IMR-90 (cell line): ENCODE data around the gene WARS2. TPM values are rescaled to one million over a fixed set of nuclear protein-coding genes. Genes with fewer than 3 reads are reported as not detected.
A peak's percentile ranks its signal among the peaks of the same experiment; 100 is the strongest.

Experiments used
- ATAC-seq: fragments of 200-7000 bp; cut with Tn5 transposase; 2 replicates; pipeline ENCODE4 v1.9.1; 2020; ENCODE audit warnings: low read depth, mild to moderate bottlenecking, moderate library complexity
- BruUV-seq: library from RNA; stranded (reverse); fragments of 400-500 nt; replicated peaks from 2 replicates; lab custom pipeline; 2021; lab: Mats Ljungman, UMichigan
- CTCF ChIA-PET: fragments of 300-600 bp; formaldehyde crosslinking; extraction: SDS; loops from one replicate; lab custom pipeline; 2021; ENCODE audit warnings: antibody characterized with exemption; lab: Yijun Ruan, JAX
- POLR2A ChIA-PET: fragments of 300-600 bp; sonication (Branson Sonifier 250); formaldehyde crosslinking; loops from one replicate; lab custom pipeline; 2022; ENCODE audit warnings: antibody characterized with exemption; ENCODE audit not compliant: unreplicated experiment; lab: Charles Lee
- DNase-seq: peaks from one replicate; pipeline ENCODE4 v3.0.0; 2013
- H2AFZ ChIP-seq: replicated peaks from 2 replicates; pipeline ENCODE3; 2013; ENCODE audit warnings: low read length, mild to moderate bottlenecking; ENCODE audit not compliant: poor library complexity
- H2AK5ac ChIP-seq: 2 replicates; pipeline ENCODE4 v1.6.1; 2013; ENCODE audit warnings: low read depth, low read length, inconsistent platforms
- H2AK9ac ChIP-seq: replicated peaks from 2 replicates; pipeline ENCODE3; 2013; ENCODE audit warnings: mild to moderate bottlenecking, low read depth, low read length, moderate library complexity; ENCODE audit not compliant: poor library complexity
- H2BK120ac ChIP-seq: 2 replicates; pipeline ENCODE4 v1.6.1; 2013; ENCODE audit warnings: low read depth, low read length, inconsistent platforms
- H2BK15ac ChIP-seq: 3 replicates; pipeline ENCODE4 v1.6.1; 2013; ENCODE audit warnings: low read depth, low read length, inconsistent platforms
- H2BK20ac ChIP-seq: 2 replicates; pipeline ENCODE4 v1.6.1; 2013; ENCODE audit warnings: low read depth, mild to moderate bottlenecking, inconsistent platforms, low read length, moderate library complexity
- H2BK5ac ChIP-seq: 2 replicates; pipeline ENCODE4 v1.6.1; 2013; ENCODE audit warnings: mild to moderate bottlenecking, low read depth, low read length, inconsistent platforms; ENCODE audit not compliant: poor library complexity, severe bottlenecking
- H3K14ac ChIP-seq: replicated peaks from 2 replicates; pipeline ENCODE4 v1.6.1; 2013; ENCODE audit warnings: low read depth, low read length, inconsistent platforms
- H3K18ac ChIP-seq: 2 replicates; pipeline ENCODE4 v1.6.1; 2013; ENCODE audit warnings: low read depth, low read length, control low read depth
- H3K23ac ChIP-seq: 2 replicates; pipeline ENCODE4 v1.6.1; 2013; ENCODE audit warnings: low read depth, low read length, inconsistent platforms
- H3K27ac ChIP-seq: 2 replicates; pipeline ENCODE4 v1.5.1; 2013; ENCODE audit warnings: mild to moderate bottlenecking, control low read depth, low read length; ENCODE audit not compliant: insufficient read depth
- H3K27me3 ChIP-seq: 2 replicates; pipeline ENCODE4 v1.6.1; 2013; ENCODE audit warnings: low read length; ENCODE audit not compliant: control insufficient read depth, insufficient read depth
- H3K36me3 ChIP-seq: 2 replicates; pipeline ENCODE4 v1.6.1; 2013; ENCODE audit warnings: low read length, mixed read lengths; ENCODE audit not compliant: control insufficient read depth, insufficient read depth
- H3K4ac ChIP-seq: 2 replicates; pipeline ENCODE4 v1.6.1; 2013; ENCODE audit warnings: low read depth, low read length, inconsistent platforms
- H3K4me1 ChIP-seq: 2 replicates; pipeline ENCODE4 v1.6.1; 2013; ENCODE audit warnings: low read length, mixed read lengths; ENCODE audit not compliant: control insufficient read depth, insufficient read depth
- H3K4me2 ChIP-seq: 2 replicates; pipeline ENCODE4 v1.6.1; 2013; ENCODE audit warnings: low read depth, mild to moderate bottlenecking, control low read depth, low read length, moderate library complexity
- H3K4me3 ChIP-seq: 2 replicates; pipeline ENCODE4 v1.5.1; 2013; ENCODE audit warnings: low read depth, mild to moderate bottlenecking, control low read depth, low read length, moderate library complexity; ENCODE audit not compliant: insufficient read depth
- H3K56ac ChIP-seq: 2 replicates; pipeline ENCODE4 v1.6.1; 2013; ENCODE audit warnings: low read length, inconsistent platforms; ENCODE audit not compliant: insufficient read depth; ENCODE audit errors: extremely low read depth
- H3K79me1 ChIP-seq, 2 experiments: 2 replicates each; pipeline ENCODE4 v1.6.1; 2013; ENCODE audit warnings: low read length in 2 of 2, inconsistent platforms in 1 of 2, low read depth in 1 of 2
- H3K9ac ChIP-seq: 2 replicates; pipeline ENCODE4 v1.6.1; 2013; ENCODE audit warnings: low read depth, low read length, control low read depth
- H3K9me1 ChIP-seq: 2 replicates; pipeline ENCODE4 v1.6.1; 2013; ENCODE audit warnings: low read length, inconsistent platforms; ENCODE audit not compliant: insufficient read depth
- H3K9me3 ChIP-seq: 2 replicates; pipeline ENCODE4 v1.6.1; 2013; ENCODE audit warnings: low read length; ENCODE audit not compliant: control insufficient read depth, insufficient read depth
- H4K20me1 ChIP-seq: 2 replicates; pipeline ENCODE4 v1.6.1; 2013; ENCODE audit warnings: low read length, inconsistent platforms; ENCODE audit not compliant: insufficient read depth
- H4K5ac ChIP-seq: 2 replicates; pipeline ENCODE4 v1.6.1; 2013; ENCODE audit warnings: mild to moderate bottlenecking, low read depth, low read length, control low read depth
- H4K8ac ChIP-seq, 2 experiments: 2 replicates each; pipeline ENCODE4 v1.6.1; 2013; ENCODE audit warnings: low read depth in 2 of 2, low read length in 2 of 2, control low read depth in 1 of 2, inconsistent platforms in 1 of 2
- H4K91ac ChIP-seq: 2 replicates; pipeline ENCODE4 v1.6.1; 2013; ENCODE audit warnings: low read depth, low read length, inconsistent platforms; ENCODE audit not compliant: insufficient read depth
- BHLHE40 ChIP-seq: fragments of 150-350 bp; IDR thresholded peaks from 2 replicates; pipeline ENCODE4 v1.6.1; 2016; ENCODE audit warnings: mild to moderate bottlenecking, low read depth, low read length
- CEBPB ChIP-seq: IDR thresholded peaks from 2 replicates; pipeline ENCODE4 v1.6.1; 2012; ENCODE audit warnings: low read depth, low read length, improper control_type of control experiment
- CHD1 ChIP-seq: IDR thresholded peaks from 2 replicates; pipeline ENCODE4 v1.6.1; 2012; ENCODE audit warnings: low read depth, low read length, improper control_type of control experiment
- FOS ChIP-seq: fragments of 150-350 bp; IDR thresholded peaks from 2 replicates; pipeline ENCODE4 v1.6.1; 2016; ENCODE audit warnings: low read depth, low read length
- MAFK ChIP-seq: IDR thresholded peaks from 2 replicates; pipeline ENCODE4 v1.6.1; 2012; ENCODE audit warnings: low read depth, low read length, improper control_type of control experiment
- MAZ ChIP-seq: IDR thresholded peaks from 2 replicates; pipeline ENCODE4 v1.6.1; 2012; ENCODE audit warnings: low read depth, mild to moderate bottlenecking, low read length, improper control_type of control experiment, moderate library complexity, borderline replicate concordance
- MXI1 ChIP-seq: IDR thresholded peaks from 2 replicates; pipeline ENCODE4 v1.6.1; 2012; ENCODE audit warnings: low read depth, mild to moderate bottlenecking, low read length, moderate library complexity, borderline replicate concordance
- NFE2L2 ChIP-seq: fragments of 150-350 bp; IDR thresholded peaks from 2 replicates; pipeline ENCODE4 v1.6.1; 2016; ENCODE audit warnings: low read depth, mild to moderate bottlenecking, low read length
- POLR2A ChIP-seq: IDR thresholded peaks from 2 replicates; pipeline ENCODE4 v1.6.1; 2012; ENCODE audit warnings: mild to moderate bottlenecking, low read depth, low read length
- RAD21 ChIP-seq: IDR thresholded peaks from 2 replicates; pipeline ENCODE4 v1.6.1; 2012; ENCODE audit warnings: low read length, improper control_type of control experiment
- RCOR1 ChIP-seq: IDR thresholded peaks from 2 replicates; pipeline ENCODE4 v1.6.1; 2012; ENCODE audit warnings: mild to moderate bottlenecking, low read length, improper control_type of control experiment; ENCODE audit not compliant: insufficient replicate concordance
- RFX5 ChIP-seq: IDR thresholded peaks from 2 replicates; pipeline ENCODE4 v1.8.0; 2012; ENCODE audit warnings: low read depth, mild to moderate bottlenecking, low read length, moderate library complexity
- SMC3 ChIP-seq: fragments of 150-350 bp; IDR thresholded peaks from 2 replicates; pipeline ENCODE4 v1.6.1; 2016; ENCODE audit warnings: low read depth, mild to moderate bottlenecking, antibody characterized with exemption, low read length, moderate library complexity
- WGBS, 2 experiments: methylation state at CpG; one replicate each; pipeline versions ENCODE4 v1.1.5 to v1.1.7; 2013; ENCODE audit warnings: missing lambda C conversion rate in 2 of 2; ENCODE audit not compliant: insufficient read length in 1 of 2; ENCODE audit errors: extremely low coverage in 2 of 2; 5-methylcytosine and 5-hydroxymethylcytosine counted together
- dilution Hi-C: fragments of 300-500 bp; cut with HindIII; formaldehyde crosslinking; loops from one replicate; pipeline ENCODE4 v1.14.3; 2018; ENCODE audit warnings: low sequenced_read_pairs; ENCODE audit not compliant: unreplicated experiment
- in situ Hi-C: fragments of 300-500 bp; cut with MboI; formaldehyde crosslinking; loops from 3 replicates; pipeline ENCODE4 v1.14.3; 2019; ENCODE audit warnings: low sequenced_read_pairs, inconsistent platforms, mixed read lengths
- intact Hi-C: fragments of 100-400 bp; cut with micrococcal nuclease; formaldehyde crosslinking; loops from 2 replicates; pipeline ENCODE4 v1.10.0; 2022
- polyA plus RNA-seq, 3 experiments: library from polyadenylated mRNA; depleted of rRNA; stranded (reverse); fragments of >200 nt; gene quantifications; 2 replicates each; pipeline ENCODE4 v1.2.3, GENCODE V29; 2012; ENCODE audit warnings: low replicate concordance in 1 of 3
- total RNA-seq: library from RNA; depleted of rRNA; stranded (reverse); fragments of >200 nt; gene quantifications from 2 replicates; pipeline ENCODE4 v1.2.3, GENCODE V29; 2012
- TF ChIP-seq, protein P1 (sequence below): fragments of 150-350 bp; IDR thresholded peaks from 2 replicates; pipeline ENCODE4 v1.6.1; 2016; ENCODE audit warnings: low read depth, mild to moderate bottlenecking, low read length, moderate library complexity, borderline replicate concordance
- TF ChIP-seq, protein P2 (sequence below): fragments of 150-350 bp; IDR thresholded peaks from 2 replicates; pipeline ENCODE4 v1.6.1; 2017; ENCODE audit warnings: mild to moderate bottlenecking, antibody characterized with exemption, low read length, low read depth
- TF ChIP-seq, protein P3 (sequence below): conservative IDR thresholded peaks from 2 replicates; pipeline ENCODE4 v1.5.1; 2012; ENCODE audit warnings: mild to moderate bottlenecking, low read depth, low read length, improper control_type of control experiment

Gene WARS2
- total and polyA plus RNA-seq, 2 of the 4 experiments (the other 2 are of a cell fraction), result 5.7 to 20.3 TPM

DNA sequence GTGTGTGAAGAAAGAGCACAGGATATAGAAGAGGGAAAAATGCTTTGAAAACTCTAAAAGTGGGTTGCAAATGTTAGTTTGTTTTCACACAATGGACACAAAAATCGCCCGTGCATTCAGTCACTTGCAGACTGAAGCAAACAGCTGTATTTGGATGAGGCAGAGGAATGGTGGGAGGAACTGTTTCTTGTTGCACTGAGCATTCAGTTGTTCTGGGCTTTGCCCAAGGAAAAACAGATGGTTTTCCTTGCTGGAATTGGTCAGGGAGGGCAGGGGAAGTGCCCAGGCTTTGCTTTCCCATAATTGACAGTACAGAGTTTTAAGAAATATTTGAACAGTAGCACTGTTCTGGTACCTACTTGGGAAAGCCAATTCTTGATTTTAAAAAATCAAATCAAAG lies 19.5 kb upstream of the WARS2 start:
- Histone ChIP-seq H4K5ac (no peak overlapping the region), H3K4ac (no peak overlapping the region), H3K14ac (no peak overlapping the region), H3K9me3 (no peaks in the 10 kb centered on the region), H4K8ac (no peak overlapping the region), H3K9me1 (no peaks in the 10 kb centered on the region), H3K23ac (0 out of 2 replicates have a peak overlapping the region, but pooled peaks have one; percentile 10), H2AFZ (no peak overlapping the region), H3K56ac (no peak overlapping the region), H4K91ac (no peak overlapping the region), H3K79me1 (no peaks in the 10 kb centered on the region; a peak in 1 of 4 replicates), H3K4me1 (peaks cover 3% of the 10 kb centered on the region), H3K36me3 (peaks cover 4% of the 10 kb centered on the region; the same call in 1 of the 2 replicates), H2AK9ac (no peak overlapping the region), H3K18ac (no peak overlapping the region), H2BK120ac (no peak overlapping the region), H4K20me1 (no peaks in the 10 kb centered on the region), H3K4me3 (no peak overlapping the region), H2BK15ac (no peak overlapping the region), H3K27me3 (no peaks in the 10 kb centered on the region), H2BK20ac (no peak overlapping the region), H3K4me2 (no peak overlapping the region), H2BK5ac (no peak overlapping the region), H3K9ac (no peak overlapping the region), H3K27ac (no peak overlapping the region), H2AK5ac (no peak overlapping the region)
- no peak for ATAC-seq
- dilution Hi-C loops, result no loop called here
- TF ChIP-seq FOS, result no peak
- no peak for TF ChIP-seq MXI1
- no peak for TF ChIP-seq RAD21
- TF ChIP-seq RFX5, result no peak
- TF ChIP-seq SMC3, result no peak
- no peak for TF ChIP-seq CEBPB
- no peak for TF ChIP-seq RCOR1
- TF ChIP-seq, protein P1, sequence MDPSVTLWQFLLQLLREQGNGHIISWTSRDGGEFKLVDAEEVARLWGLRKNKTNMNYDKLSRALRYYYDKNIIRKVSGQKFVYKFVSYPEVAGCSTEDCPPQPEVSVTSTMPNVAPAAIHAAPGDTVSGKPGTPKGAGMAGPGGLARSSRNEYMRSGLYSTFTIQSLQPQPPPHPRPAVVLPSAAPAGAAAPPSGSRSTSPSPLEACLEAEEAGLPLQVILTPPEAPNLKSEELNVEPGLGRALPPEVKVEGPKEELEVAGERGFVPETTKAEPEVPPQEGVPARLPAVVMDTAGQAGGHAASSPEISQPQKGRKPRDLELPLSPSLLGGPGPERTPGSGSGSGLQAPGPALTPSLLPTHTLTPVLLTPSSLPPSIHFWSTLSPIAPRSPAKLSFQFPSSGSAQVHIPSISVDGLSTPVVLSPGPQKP, result no peak
- TF ChIP-seq CHD1, result no peak
- no peak for TF ChIP-seq BHLHE40
- no peak for TF ChIP-seq MAZ
- no peak for TF ChIP-seq POLR2A
- no peak for TF ChIP-seq MAFK
- TF ChIP-seq, protein P2, sequence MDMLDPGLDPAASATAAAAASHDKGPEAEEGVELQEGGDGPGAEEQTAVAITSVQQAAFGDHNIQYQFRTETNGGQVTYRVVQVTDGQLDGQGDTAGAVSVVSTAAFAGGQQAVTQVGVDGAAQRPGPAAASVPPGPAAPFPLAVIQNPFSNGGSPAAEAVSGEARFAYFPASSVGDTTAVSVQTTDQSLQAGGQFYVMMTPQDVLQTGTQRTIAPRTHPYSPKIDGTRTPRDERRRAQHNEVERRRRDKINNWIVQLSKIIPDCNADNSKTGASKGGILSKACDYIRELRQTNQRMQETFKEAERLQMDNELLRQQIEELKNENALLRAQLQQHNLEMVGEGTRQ, result no peak
- TF ChIP-seq, protein P3, sequence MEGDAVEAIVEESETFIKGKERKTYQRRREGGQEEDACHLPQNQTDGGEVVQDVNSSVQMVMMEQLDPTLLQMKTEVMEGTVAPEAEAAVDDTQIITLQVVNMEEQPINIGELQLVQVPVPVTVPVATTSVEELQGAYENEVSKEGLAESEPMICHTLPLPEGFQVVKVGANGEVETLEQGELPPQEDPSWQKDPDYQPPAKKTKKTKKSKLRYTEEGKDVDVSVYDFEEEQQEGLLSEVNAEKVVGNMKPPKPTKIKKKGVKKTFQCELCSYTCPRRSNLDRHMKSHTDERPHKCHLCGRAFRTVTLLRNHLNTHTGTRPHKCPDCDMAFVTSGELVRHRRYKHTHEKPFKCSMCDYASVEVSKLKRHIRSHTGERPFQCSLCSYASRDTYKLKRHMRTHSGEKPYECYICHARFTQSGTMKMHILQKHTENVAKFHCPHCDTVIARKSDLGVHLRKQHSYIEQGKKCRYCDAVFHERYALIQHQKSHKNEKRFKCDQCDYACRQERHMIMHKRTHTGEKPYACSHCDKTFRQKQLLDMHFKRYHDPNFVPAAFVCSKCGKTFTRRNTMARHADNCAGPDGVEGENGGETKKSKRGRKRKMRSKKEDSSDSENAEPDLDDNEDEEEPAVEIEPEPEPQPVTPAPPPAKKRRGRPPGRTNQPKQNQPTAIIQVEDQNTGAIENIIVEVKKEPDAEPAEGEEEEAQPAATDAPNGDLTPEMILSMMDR, result no peak
- no peak for TF ChIP-seq NFE2L2
- DNase-seq, result no peak
- BruUV-seq, result no TSS peak
- in situ Hi-C loops, result no loop called here
- CTCF ChIA-PET, result no interaction called here
- POLR2A ChIA-PET, result no interaction called here
- no CpG with 5 or more reads among the region's 2 CpGs for WGBS, 2 experiments
- intact Hi-C loops, result no loop called here
